GM19468 (cell line): ENCODE results near the gene ATXN7L1.

Experiments used
- ATAC-seq: cut with Tn5 transposase; IDR thresholded peaks from one replicate; pipeline ENCODE4 v1.9.1; 2021; ENCODE audit warnings: mild to moderate bottlenecking, moderate library complexity, moderate number of reproducible peaks; ENCODE audit not compliant: unreplicated experiment; ENCODE audit errors: extremely low read depth

ATXN7L1 gene

GRCh38 chr7:105655500-105656380 lies 220.7 kb downstream of the ATXN7L1 start:
- ATAC-seq, result no peak

DNA sequence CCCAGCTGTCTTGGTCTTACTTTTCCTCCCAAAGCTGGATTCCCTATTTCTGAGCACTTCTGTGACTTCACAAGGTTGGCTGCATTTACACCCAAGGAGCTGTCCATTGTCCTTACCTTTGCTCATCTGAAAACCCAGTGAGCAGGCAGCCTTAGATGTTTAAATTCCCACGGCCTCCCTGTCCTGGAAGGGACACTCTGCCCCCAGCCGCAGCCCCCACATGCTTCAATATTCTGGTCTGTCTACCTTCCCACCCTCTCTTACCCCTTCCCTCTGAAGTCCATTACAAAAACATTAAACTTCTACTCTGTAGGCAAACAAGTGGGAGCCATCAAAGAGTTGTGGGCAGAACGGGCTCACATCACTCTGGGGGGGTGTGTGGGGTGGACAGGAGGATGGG lies 221.3 kb downstream of the ATXN7L1 start:
- ATAC-seq, result no peak

DNA sequence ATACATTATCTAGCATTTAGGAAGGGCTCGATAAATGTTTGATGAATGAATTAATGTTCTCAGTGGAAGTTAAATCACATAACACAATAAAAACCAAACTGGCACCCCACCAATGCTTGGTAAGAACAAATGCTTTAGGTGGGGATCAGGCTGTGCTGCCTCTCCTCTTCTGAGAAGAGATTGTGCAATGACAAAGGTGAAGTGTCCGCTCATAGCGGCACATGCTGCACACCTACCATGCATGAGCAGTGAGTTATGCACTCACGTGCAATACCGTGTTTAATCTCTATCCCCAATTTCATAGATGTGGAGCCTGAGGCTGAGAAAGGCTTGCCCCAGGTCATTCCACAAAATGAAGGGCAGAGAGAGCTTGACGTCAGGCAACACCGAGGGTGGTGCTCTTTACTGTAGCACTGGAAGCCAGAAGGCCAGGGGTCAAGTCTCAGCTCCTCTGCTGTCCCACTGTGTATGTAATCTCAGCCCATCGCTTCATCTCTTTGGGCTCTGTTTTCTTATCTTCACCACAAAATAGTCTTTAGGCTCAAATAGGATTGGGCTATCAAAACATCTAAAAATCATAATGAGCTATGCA lies 222.2 kb downstream of the ATXN7L1 start:
- ATAC-seq, result no peak

- ATAC-seq, result no peak
Measured at GRCh38 chr7:105653441-105654005, 222.9 kb downstream of the ATXN7L1 start.

DNA sequence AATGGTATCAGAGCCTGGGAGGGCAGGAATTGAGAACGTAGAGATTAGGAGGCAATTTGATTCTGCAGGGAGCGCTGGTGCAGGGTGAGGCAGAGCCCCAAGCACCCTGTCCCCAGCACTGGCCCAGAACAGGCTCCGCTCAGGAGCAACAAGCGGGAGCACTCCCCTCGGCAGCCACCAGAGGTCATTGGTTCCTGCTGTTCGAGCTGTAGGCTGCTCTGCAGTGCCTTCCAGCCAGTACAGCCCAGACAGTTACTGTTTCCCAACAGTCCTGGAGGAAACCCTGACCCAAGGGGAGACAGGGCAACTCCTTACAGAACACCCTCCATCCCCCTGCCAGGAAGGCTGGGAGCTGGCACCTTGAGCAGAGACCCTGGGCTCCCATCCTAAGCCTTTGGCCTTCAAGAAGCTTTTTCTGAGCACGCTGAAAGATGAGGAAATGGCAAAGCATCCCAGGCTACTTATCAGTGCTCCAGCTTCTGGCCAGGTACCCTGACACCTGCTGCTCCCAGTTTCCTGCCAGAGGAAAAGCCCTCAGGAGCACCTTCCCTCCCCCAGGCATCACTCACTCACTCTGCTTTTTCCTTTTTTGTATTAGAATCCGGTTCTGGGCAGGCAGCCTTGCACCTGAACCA lies 223.9 kb downstream of the ATXN7L1 start:
- peak; percentile 76 for ATAC-seq

- no peak for ATAC-seq
Measured at GRCh38 chr7:105651798-105652197, 224.6 kb downstream of the ATXN7L1 start.

GRCh38 chr7:105650382-105650970 lies 225.9 kb downstream of the ATXN7L1 start:
- ATAC-seq, result no peak

DNA sequence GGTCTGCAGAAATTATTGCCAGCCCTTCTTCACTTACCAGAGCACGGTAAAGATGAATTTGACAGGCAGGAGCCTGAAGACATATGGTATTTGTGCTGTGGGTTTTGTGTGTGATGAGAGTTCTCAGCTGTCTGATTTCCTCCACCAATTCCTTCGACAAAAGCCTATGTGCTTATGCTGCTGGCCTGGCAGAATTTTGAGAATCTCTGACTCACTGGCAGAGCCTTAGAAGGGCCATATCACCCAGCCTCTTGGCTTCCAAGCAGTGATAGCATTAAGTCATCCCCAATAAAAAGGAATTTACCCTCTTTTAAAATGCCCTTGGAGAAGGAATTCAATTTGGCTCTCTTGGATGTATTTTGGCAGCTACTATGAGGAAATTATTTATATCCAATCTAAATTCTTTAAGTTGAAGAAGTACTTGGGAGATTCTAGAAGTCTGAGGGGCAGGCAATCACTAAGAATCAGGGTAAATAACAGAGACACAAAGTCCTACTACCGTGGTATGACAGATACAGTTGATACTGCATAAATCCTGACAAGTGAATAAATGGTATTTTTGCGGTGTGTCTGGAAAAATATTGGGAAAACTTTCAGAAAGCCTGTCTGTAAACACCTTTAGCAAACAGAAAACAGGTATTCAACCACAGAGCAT lies 226.5 kb downstream of the ATXN7L1 start:
- ATAC-seq, result no peak

GRCh38 chr7:105648561-105649401 lies 227.6 kb downstream of the ATXN7L1 start:
- ATAC-seq, result no peak

DNA sequence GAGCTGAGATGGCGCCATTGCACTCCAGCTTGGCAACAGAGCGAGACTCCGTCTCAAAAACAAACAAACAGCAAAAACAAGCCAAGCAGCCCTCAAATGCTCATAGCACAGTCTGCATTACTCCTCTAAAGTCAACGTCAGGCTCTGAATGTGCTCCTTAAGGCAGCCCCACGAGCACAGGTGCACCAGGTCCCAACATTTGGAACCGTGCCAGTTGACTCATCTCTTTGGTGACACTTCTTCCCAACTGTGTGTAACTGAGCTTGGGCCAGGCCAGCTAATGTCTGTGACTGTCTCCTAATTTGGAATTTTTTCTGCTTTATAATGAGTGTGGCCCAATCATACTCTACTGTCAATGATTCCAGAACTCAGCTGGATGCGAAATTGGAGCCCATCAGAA lies 228.8 kb downstream of the ATXN7L1 start:
- ATAC-seq, result no peak

DNA sequence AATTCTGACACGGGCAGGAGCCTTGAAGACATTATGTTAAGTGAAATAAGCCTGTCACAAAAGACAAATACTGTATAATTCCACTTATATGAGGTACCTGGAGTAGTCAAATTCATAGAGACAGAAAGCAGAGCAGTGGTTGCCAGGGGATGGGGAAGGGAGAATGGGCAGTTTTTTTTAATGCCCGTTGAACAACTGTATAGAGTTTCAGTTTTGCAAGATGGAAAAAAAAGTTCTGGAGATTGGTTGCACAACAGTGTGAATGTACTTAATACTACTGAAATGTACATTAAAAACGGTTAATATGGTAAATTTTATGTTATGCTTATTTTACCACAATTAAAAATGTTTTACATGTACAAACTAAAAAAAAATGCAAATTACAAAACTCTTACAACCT lies 231.5 kb downstream of the ATXN7L1 start:
- ATAC-seq, result no peak

DNA sequence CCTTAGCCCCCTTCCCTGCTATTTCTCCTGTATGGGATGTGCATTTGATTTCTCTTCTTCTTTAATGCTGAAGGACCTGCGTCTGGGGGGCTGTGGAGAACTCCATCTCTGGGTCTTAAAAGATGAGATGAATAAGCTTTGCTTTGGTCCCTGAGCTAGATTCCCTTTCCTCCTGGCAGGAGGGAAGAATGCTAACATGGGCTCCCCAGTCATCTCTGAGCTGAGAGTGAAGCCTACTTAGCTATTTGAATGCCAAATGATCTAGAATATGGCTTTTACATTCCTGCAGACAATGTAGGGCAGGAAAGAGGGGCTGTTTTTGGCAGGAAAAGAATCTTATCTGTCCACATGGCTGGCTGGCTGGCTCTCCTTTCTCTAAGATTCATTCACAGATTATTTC lies 232.5 kb downstream of the ATXN7L1 start:
- no peak for ATAC-seq

DNA sequence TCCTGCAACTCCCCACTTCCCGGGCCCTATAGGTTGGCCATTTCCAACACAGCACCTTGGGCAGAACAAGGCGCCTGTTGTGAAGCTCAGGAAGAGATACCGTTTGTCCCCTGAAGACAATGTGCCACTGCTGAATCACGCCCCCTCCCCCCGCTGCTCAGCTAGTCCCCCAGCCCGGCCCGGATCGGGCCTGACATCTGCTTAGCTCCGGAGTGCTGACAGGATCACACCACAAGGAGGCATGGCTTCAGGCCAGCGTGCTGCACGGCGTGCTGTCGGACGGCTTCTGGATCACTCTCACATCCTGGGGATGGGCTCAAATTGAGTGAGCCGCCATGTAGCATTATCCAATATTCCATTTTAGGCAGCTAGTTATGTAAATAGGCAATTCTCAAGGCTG lies 233.0 kb downstream of the ATXN7L1 start:
- no peak for ATAC-seq

- ATAC-seq, result no peak
Measured at GRCh38 chr7:105642264-105642663, 234.1 kb downstream of the ATXN7L1 start.

- no peak for ATAC-seq
Measured at GRCh38 chr7:105640956-105641810, 235.2 kb downstream of the ATXN7L1 start.

GRCh38 chr7:105639667-105640493 lies 236.5 kb downstream of the ATXN7L1 start:
- no peak for ATAC-seq

DNA sequence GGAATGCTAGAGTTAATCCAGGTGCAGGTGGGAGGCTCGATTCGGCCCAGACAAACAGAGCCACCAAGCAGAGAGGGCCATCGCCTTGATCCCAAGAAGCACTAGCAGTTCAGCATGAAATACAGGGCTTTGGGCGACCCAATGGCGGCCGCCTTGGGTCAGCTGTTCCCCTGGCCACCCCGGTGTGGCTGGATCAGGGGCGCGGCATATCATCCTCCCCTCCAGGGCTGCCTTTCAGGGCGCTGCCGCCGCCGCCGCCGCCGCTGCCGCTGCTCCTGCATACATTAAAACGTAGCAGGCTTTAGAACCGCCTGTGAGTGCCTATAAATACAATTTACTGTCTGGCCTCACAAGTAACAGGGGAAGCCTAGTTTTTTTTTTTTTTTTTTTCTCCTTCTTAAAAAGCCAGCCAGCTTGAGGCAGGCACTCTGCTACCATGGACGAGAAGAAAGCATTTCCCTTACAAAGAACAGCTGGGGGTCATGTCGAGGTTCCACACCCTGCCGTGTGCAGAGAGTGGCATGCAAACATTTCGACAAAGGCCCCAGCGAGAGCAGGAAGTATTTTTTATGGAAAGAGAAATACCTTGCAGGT lies 237.4 kb downstream of the ATXN7L1 start:
- ATAC-seq, result no peak
